Mesothelial cell of epicardium (in vitro differentiated cells): ENCODE data around the gene KCNAB2. TPM values are rescaled to one million over a fixed set of nuclear protein-coding genes. Genes with fewer than 3 reads are reported as not detected.

Experiments used
- DNase-seq, 2 experiments: peaks; one replicate each; pipeline ENCODE4 v3.0.0; 2021; ENCODE audit warnings: low spot score in 2 of 2; ENCODE audit not compliant: unreplicated experiment in 2 of 2
- H3K27ac Mint-ChIP-seq: 2 replicates; pipeline ENCODE4 v1.8.0; 2021; ENCODE audit warnings: mixed read lengths
- H3K27me3 Mint-ChIP-seq: 2 replicates; pipeline ENCODE4 v1.8.0; 2021; ENCODE audit warnings: low read depth, mixed read lengths
- H3K36me3 Mint-ChIP-seq: 2 replicates; pipeline ENCODE4 v1.8.0; 2021; ENCODE audit warnings: mixed read lengths
- H3K4me1 Mint-ChIP-seq: 2 replicates; pipeline ENCODE4 v1.8.0; 2021; ENCODE audit warnings: mixed read lengths
- H3K4me3 Mint-ChIP-seq: 2 replicates; pipeline ENCODE4 v1.8.0; 2021; ENCODE audit warnings: mild to moderate bottlenecking, moderate library complexity, mixed read lengths
- H3K9me3 Mint-ChIP-seq: 2 replicates; pipeline ENCODE4 v1.8.0; 2021; ENCODE audit warnings: mixed read lengths
- CTCF ChIP-seq: fragments of 200-600 bp; sonication (generic); IDR thresholded peaks from one replicate; pipeline ENCODE4 v1.5.0; 2021; ENCODE audit warnings: antibody characterized with exemption; ENCODE audit not compliant: unreplicated experiment
- total RNA-seq: library from RNA; stranded (reverse); gene quantifications from 3 replicates; pipeline ENCODE4 v1.2.1, GENCODE V29; 2021

Gene KCNAB2
- total RNA-seq, 1 donor from 2014 or later = 10.7 TPM

- DNase-seq = no peak
- no peaks in the 10 kb centered on the region for H3K36me3 Mint-ChIP-seq
- no peak for TF ChIP-seq CTCF
- H3K4me3 Mint-ChIP-seq = no peak overlapping the region
- peaks cover 63% of the 10 kb centered on the region for H3K27me3 Mint-ChIP-seq
- H3K4me1 Mint-ChIP-seq = peaks cover 11% of the 10 kb centered on the region
- no peak overlapping the region for H3K27ac Mint-ChIP-seq
- H3K9me3 Mint-ChIP-seq = no peaks in the 10 kb centered on the region
These were observed 15.0 kb upstream of the KCNAB2 start for GRCh38 chr1:6030547-6031261.

GRCh38 chr1:6033124-6033523 is 12.6 kb upstream of the KCNAB2 start:
- H3K4me3 Mint-ChIP-seq = no peak overlapping the region
- peaks cover 58% of the 10 kb centered on the region for H3K27me3 Mint-ChIP-seq
- no peaks in the 10 kb centered on the region for H3K9me3 Mint-ChIP-seq
- H3K36me3 Mint-ChIP-seq = no peaks in the 10 kb centered on the region
- no peak for TF ChIP-seq CTCF
- peaks cover 11% of the 10 kb centered on the region for H3K4me1 Mint-ChIP-seq
- no peak for DNase-seq
- H3K27ac Mint-ChIP-seq = no peak overlapping the region

- no peaks in the 10 kb centered on the region for H3K36me3 Mint-ChIP-seq
- H3K4me3 Mint-ChIP-seq = no peak overlapping the region
- no peak overlapping the region for H3K27ac Mint-ChIP-seq
- H3K27me3 Mint-ChIP-seq = peaks cover 55% of the 10 kb centered on the region
- peaks cover 11% of the 10 kb centered on the region for H3K4me1 Mint-ChIP-seq
- peak; percentile 83 for TF ChIP-seq CTCF
- H3K9me3 Mint-ChIP-seq = no peaks in the 10 kb centered on the region
- DNase-seq = peak in 1 of 2 experiments; percentile 58
These were observed 11.5 kb upstream of the KCNAB2 start for GRCh38 chr1:6033986-6034749.

- H3K9me3 Mint-ChIP-seq = no peaks in the 10 kb centered on the region
- peaks cover 58% of the 10 kb centered on the region for H3K27me3 Mint-ChIP-seq
- DNase-seq = no peak
- no peaks in the 10 kb centered on the region for H3K36me3 Mint-ChIP-seq
- peak overlapping the region; percentile 9 for H3K4me3 Mint-ChIP-seq
- TF ChIP-seq CTCF = no peak
- H3K4me1 Mint-ChIP-seq = peaks cover 11% of the 10 kb centered on the region
- H3K27ac Mint-ChIP-seq = peak overlapping the region; percentile 9
These were observed 11.0 kb upstream of the KCNAB2 start for GRCh38 chr1:6034750-6035096.

- Mint-ChIP-seq H3K4me1 (peaks cover 11% of the 10 kb centered on the region), H3K36me3 (no peaks in the 10 kb centered on the region), H3K4me3 (peak overlapping the region; percentile 9), H3K27me3 (peaks cover 64% of the 10 kb centered on the region), H3K27ac (peak overlapping the region; percentile 9), H3K9me3 (no peaks in the 10 kb centered on the region)
- TF ChIP-seq CTCF = no peak
- no peak for DNase-seq
These were observed 10.4 kb upstream of the KCNAB2 start for GRCh38 chr1:6035303-6035702.
